ENCODE measurements around the gene SPDYE5.
"Not testable (repeated sequence)": the region's sequence is repeated elsewhere in the genome, so short reads cannot be mapped to it uniquely, and the experiment has no call there.

DNA sequence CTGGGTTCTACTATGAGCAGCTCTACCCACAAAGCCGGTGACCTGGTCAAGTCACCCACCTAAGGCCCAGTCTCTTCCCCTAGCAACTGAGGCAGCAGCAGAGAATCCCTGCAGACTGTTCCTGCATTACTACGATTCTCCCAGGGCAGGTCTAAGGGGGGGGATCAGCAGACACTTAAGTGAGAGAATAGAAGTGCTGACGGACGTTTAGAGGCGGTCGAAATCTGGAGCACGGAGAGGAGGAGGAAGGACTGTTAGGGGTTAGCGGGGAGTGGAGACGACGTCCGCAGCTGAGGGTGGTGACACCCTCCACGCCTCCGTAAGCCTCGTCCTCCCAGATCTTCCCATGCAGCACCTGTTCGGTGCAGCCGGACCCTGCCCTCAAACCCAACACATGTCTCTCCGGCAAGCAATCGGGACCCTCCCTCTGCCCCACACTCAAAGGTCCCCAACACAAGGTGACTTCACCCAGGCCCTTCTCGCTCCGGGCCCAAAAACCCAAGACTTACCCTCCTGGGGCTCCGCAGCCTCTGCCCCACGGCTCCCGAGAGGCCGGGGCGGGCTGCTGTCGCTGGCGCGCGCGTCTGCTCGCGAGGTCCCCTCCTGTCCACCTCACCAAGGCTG lies 6.7 kb upstream of the SPDYE5 start:
- not testable (repeated sequence) for TF ChIP-seq POLR2A, POLR2AphosphoS5 (IDR thresholded peaks at IDR 0.05)
- TF ChIP-seq, protein P1, sequence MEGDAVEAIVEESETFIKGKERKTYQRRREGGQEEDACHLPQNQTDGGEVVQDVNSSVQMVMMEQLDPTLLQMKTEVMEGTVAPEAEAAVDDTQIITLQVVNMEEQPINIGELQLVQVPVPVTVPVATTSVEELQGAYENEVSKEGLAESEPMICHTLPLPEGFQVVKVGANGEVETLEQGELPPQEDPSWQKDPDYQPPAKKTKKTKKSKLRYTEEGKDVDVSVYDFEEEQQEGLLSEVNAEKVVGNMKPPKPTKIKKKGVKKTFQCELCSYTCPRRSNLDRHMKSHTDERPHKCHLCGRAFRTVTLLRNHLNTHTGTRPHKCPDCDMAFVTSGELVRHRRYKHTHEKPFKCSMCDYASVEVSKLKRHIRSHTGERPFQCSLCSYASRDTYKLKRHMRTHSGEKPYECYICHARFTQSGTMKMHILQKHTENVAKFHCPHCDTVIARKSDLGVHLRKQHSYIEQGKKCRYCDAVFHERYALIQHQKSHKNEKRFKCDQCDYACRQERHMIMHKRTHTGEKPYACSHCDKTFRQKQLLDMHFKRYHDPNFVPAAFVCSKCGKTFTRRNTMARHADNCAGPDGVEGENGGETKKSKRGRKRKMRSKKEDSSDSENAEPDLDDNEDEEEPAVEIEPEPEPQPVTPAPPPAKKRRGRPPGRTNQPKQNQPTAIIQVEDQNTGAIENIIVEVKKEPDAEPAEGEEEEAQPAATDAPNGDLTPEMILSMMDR (IDR thresholded peaks at IDR 0.05): not testable (repeated sequence)
